HG03439 (cell line): Measurements from ENCODE around the gene AFF2.

Experiments
- ATAC-seq: cut with Tn5 transposase; IDR thresholded peaks from one replicate; pipeline ENCODE4 v1.9.1; 2021; ENCODE audit warnings: mild to moderate bottlenecking, moderate library complexity; ENCODE audit not compliant: unreplicated experiment

Gene AFF2

GRCh38 chrX:148909758-148910157 is 409.3 kb downstream of the AFF2 start:
- ATAC-seq: no peak

GRCh38 chrX:148913971-148914370 is 413.6 kb downstream of the AFF2 start:
- ATAC-seq: no peak

DNA sequence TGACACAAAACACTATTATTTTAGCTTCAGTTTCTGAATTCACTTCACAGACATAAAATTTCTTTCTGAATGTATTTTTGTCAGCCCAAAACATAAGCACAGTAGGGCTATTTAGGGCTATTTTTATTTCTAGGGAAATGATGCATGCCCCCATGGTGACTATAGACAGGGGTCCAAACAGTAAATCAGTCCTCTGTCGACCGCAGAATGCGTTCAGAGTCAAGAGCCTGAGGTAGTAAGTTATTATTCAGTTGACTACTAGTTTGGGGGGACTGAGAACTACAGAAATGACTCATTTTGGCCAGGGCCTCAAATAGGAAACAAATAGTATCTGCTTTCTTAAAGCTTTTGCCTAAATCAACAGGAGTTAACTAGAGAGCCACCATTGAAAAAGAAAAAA is 414.4 kb downstream of the AFF2 start:
- ATAC-seq: peak; percentile 91

DNA sequence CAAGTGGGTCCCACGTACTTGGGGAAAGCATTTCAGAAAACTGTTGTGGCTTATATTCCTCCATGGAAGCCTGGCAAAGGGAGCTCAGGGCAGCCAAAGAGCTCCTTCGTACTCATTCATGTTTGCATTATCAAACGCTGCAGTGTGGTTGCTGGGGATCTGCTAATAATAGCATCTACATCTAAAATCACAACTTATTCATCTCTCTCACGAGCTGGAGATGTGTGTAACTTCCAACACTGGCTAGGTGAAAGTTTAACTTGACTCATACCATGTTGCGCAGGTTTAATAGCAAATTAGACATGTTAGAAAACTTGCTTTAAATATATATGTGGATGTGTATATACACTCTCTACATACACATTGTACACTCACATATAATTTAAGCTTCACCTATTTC is 415.1 kb downstream of the AFF2 start:
- peak; percentile 22 for ATAC-seq

- no peak for ATAC-seq
These were observed 417.0 kb downstream of the AFF2 start for GRCh38 chrX:148917441-148917840.

- no peak for ATAC-seq
These were observed 423.2 kb downstream of the AFF2 start for GRCh38 chrX:148923631-148924030.

DNA sequence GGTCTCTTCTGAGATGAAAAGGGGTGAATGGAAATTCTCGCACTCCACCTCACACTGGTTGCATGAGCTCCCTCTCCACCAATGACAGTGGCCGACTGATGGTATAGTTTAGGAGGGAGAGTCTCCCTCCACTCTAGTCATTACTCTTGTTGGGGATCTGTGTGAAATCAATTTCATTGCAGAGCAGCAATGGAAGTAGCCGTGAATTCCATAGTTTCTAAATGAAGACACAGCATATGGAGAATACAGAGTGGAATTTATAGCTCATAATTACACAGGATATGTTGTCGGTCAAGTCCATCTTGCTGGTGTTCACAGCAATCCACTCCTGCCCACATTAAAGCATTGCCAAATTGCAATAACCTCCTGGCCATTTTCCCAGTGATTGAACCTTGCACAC is 426.0 kb downstream of the AFF2 start:
- ATAC-seq: no peak

GRCh38 chrX:148928811-148929210 is 428.4 kb downstream of the AFF2 start:
- ATAC-seq: no peak

GRCh38 chrX:148929686-148930085 is 429.3 kb downstream of the AFF2 start:
- ATAC-seq: no peak

GRCh38 chrX:148930206-148930729 is 429.9 kb downstream of the AFF2 start:
- ATAC-seq: no peak

DNA sequence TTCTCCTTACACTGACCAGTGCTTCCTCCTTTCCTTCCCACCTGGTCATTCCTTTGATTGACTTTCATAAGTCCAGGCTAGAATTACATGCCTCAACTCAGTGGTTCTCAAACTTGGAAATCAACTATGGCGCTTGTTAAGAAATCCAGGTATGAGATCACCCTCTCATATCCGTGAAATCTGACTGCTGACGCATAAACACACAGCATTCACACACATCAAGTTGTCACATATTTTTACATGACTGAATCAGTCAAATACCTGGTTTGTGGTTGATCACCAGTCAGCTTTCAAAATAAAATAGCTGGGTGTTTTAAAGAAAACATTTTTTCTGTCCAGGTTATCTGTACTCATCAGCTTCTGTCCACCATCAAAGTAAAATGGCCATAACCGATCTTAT is 433.5 kb downstream of the AFF2 start:
- no peak for ATAC-seq

DNA sequence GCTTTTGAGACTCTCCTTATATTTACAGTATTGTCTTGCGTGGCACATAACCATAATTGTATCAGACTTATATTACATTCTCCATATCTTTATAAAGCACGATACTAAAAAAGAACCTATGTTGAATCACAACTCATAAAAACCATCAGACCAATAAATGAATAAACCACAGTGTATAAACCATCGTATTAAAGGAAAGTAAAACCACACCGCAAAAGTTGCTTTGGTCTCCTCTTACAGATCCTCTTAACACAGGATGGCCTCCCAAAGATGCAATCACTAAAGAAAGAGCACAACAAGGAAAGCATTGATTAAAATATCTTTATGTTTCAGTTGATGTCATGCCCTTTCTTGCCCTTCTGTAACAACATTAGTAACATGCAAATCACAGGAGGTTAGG is 437.9 kb downstream of the AFF2 start:
- ATAC-seq: no peak

DNA sequence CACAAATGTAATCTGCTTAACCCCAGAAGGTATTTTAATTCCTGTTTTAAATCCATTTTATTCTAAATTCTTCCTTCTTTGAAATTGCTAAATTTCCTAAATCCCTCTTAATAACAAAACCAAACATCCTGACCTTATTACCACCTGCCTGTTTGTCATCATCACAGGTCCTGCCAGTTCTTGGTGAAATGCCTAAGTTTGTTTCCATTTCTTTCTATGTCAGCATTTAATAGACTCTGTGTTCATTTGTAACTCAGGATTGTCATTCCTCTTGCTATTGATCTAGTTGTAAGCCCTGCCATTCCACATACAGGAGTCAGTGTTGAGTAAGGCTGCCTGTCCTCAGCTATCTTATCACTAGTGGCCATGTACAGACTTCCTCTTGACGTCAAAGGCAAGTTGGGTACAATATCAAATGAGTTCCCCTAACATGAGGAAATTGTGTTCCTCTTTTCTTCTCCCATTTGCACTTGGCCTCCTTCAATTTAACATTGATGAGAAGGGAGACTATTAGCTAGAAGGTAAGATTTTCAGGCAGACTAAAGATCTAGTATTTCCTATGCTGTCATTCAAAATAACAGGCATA is 440.1 kb downstream of the AFF2 start:
- no peak for ATAC-seq

DNA sequence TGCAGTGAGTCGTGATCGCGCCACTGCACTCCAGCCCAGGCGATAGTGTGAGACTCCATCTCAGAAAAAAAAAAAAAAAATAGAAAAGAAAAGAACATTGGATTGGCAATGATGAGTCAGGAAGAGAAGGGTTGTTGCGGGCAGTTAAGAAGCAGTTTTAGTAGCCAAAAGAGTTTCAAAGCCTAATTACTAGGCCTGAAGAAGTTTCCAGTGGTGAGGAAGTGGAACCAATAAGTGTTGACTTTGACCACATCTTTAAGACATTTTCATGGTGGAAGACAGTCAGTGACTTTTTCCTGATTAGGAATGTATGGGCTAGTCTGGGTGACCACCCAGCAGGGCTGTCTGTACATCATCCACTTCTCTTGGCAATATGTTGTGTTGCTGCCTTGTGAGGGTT is 442.3 kb downstream of the AFF2 start:
- ATAC-seq: no peak

DNA sequence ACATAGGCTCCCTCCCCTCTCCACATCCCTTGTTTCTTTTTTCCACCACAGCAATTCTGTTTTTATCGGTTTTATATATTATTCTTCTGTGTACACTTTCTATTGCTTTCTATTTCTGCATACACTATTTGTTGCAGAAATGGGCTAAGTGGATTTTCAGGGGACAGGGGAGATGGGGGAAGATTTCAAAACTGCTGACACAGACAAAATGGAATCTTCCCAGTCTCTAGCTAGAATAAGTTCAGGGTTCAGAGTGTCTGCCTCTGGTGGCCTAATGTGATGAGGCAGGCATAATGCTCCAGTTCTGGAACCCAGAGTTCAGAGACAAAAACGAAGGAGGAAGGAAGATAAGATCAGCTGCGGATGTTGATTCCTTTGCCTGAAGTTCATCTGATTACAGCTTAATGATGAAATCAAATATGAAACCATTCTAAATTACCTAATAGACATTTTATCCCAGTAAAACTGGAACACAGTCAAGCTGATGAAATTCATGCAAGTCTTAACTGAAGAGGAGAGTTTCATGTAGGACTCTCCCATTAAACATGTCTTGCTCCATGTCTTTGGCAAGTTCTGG is 447.1 kb downstream of the AFF2 start:
- no peak for ATAC-seq

GRCh38 chrX:148956352-148956751 is 455.9 kb downstream of the AFF2 start:
- ATAC-seq: no peak

GRCh38 chrX:148958901-148959300 is 458.5 kb downstream of the AFF2 start:
- ATAC-seq: no peak

- ATAC-seq: no peak
These were observed 459.6 kb downstream of the AFF2 start for GRCh38 chrX:148960060-148960459.

GRCh38 chrX:148961985-148962384 is 461.6 kb downstream of the AFF2 start:
- ATAC-seq: no peak

GRCh38 chrX:148976571-148977400 is 476.4 kb downstream of the AFF2 start:
- ATAC-seq: no peak

DNA sequence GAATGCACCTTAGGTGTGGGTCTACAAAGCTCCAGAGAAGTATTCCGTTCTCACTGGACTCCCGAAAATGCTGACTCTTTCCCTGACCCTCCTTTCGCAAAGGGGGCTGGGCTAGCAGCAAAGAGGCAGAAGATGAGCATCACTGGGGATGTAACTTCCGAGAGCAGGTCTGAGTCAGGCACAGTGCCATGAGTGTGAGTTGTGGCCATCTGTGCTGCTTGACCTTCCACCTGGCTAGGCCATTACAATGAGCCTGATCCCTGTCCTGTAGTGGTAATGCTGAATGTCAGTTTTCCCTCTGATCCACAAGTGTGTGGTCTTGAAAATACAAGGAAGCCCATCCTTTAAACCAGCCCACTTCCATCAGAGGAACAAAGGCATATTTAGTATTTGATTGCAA is 479.4 kb downstream of the AFF2 start:
- ATAC-seq: no peak

DNA sequence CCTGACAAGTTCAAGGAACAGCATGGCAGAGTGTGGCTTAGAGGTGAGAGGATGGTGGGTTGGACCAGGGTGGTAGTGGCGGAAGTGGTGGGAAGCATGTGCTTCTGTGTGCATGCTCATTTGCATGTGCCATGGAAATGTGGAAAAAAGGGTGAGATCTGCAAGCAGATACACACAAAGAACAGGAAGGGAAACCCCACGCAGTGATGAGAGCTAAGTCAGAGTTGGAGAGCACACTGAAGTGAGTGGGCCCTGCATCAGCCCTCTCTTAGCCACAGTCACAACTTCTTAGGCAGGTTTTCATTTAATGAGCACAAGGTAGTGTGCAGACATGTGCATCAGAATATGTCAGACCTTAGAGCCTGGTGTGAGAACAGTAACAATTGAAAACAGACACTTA is 483.8 kb downstream of the AFF2 start:
- no peak for ATAC-seq
